ENCODE data around the gene GSTO2.

GSTO2 gene

GRCh38 chr10:104264783-104265182 is 4.2 kb upstream of the GSTO2 start:
- Histone ChIP-seq H3K79me2 (ENCODE audit: insufficient read depth, low read length) (peaks cover 78% of the 10 kb centered on the region), H3K27ac (ENCODE audit: low read length) (no peak overlapping the region)

DNA sequence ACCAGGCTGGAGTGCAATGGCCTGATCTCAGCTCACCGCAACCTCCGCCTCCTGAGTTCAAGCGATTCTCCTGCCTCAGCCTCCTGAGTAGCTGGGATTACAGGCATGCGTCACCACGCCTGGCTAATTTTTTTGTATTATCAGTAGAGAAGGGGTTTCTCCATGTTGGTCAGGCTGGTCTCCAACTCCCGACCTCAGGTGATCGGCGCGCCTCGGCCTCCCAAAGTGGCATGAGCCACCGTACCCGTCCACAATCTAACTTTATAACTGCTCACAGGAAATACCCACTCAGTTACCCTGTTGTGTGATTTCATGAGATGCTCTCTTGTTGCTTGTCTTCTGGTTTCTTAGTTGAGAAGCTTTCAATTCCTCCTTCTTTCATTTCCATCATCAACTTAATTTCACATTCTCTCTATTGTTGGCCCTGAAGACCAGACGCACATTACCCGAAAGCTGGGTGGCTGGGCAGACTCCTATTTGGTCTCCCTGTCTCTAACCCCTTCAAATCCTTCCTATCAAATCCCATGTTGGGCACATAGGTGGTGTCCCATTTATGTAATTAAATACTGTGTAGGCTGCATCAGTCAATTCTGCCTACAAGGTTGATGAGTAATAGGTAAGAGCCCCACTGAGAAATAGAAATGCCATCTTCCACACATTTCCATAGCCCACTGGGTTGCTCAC is 1.1 kb upstream of the GSTO2 start:
- no peak for TF ChIP-seq EZH2 (IDR thresholded peaks at IDR 0.05; ENCODE audit: borderline replicate concordance, low read depth, low read length, severe bottlenecking)
- H3K4me2 ChIP-seq (ENCODE audit: insufficient read depth, low read length) = peak overlapping the region; percentile 92
- H3K79me2 ChIP-seq (ENCODE audit: insufficient read depth, low read length) = peaks cover 55% of the 10 kb centered on the region
- peak overlapping the region; percentile 73 for H3K9ac ChIP-seq (ENCODE audit: low read depth, low read length)
- H2AFZ ChIP-seq (ENCODE audit: low read depth, low read length) = no peak overlapping the region
- H3K27me3 ChIP-seq (ENCODE audit: insufficient read depth, low read length, poor library complexity) = no peaks in the 10 kb centered on the region
- no peak for DNase-seq
- H3K4me3 ChIP-seq (ENCODE audit: low read depth in 1 of 2, low read length in 2 of 2) = peak overlapping the region; percentile 61 to 62; a peak in 3 of 4 replicates
- peaks cover 5% of the 10 kb centered on the region; the same call in 1 of the 2 replicates for H4K20me1 ChIP-seq (ENCODE audit: insufficient read depth, low read length)
- H3K4me1 ChIP-seq (ENCODE audit: insufficient read depth, low read length) = peaks cover 39% of the 10 kb centered on the region
- no peaks in the 10 kb centered on the region for H3K9me3 ChIP-seq (ENCODE audit: insufficient read depth, low read length, severe bottlenecking)
- H3K36me3 ChIP-seq (ENCODE audit: insufficient read depth, low read length) = peaks cover 56% of the 10 kb centered on the region
- H3K27ac ChIP-seq (ENCODE audit: low read length) = peak overlapping the region; percentile 87
- ATAC-seq (ENCODE audit: insufficient read depth, low read depth) = no peak

More at GRCh38 chr10:104264783-104265182, 4.2 kb upstream of the GSTO2 start:
- no peak overlapping the region for H2AFZ ChIP-seq (ENCODE audit: low read depth, low read length)
- H3K4me3 ChIP-seq (ENCODE audit: low read depth in 1 of 2, low read length in 2 of 2) = no peak overlapping the region
- DNase-seq = no peak
- no peak overlapping the region for H3K9ac ChIP-seq (ENCODE audit: low read depth, low read length)
- peaks cover 86% of the 10 kb centered on the region for H3K36me3 ChIP-seq (ENCODE audit: insufficient read depth, low read length)
- no peak overlapping the region for H3K4me2 ChIP-seq (ENCODE audit: insufficient read depth, low read length)
- ATAC-seq (ENCODE audit: insufficient read depth, low read depth) = no peak
- no peak for TF ChIP-seq CTCF (IDR thresholded peaks at IDR 0.05; ENCODE audit: borderline replicate concordance, extremely low read depth, low read length, poor library complexity, severe bottlenecking)
- no peak for TF ChIP-seq EZH2 (IDR thresholded peaks at IDR 0.05; ENCODE audit: borderline replicate concordance, low read depth, low read length, severe bottlenecking)
- H3K4me1 ChIP-seq (ENCODE audit: insufficient read depth, low read length) = peaks cover 43% of the 10 kb centered on the region
- H4K20me1 ChIP-seq (ENCODE audit: insufficient read depth, low read length) = peaks cover 8% of the 10 kb centered on the region; the same call in 1 of the 2 replicates
- no peaks in the 10 kb centered on the region for H3K9me3 ChIP-seq (ENCODE audit: insufficient read depth, low read length, severe bottlenecking)
- H3K27me3 ChIP-seq (ENCODE audit: insufficient read depth, low read length, poor library complexity) = no peaks in the 10 kb centered on the region

- Histone ChIP-seq H3K4me1 (ENCODE audit: insufficient read depth, low read length) (peaks cover 39% of the 10 kb centered on the region), H3K4me2 (ENCODE audit: insufficient read depth, low read length) (peak overlapping the region; percentile 92), H3K9me3 (ENCODE audit: insufficient read depth, low read length, severe bottlenecking) (no peaks in the 10 kb centered on the region), H3K27me3 (ENCODE audit: insufficient read depth, low read length, poor library complexity) (no peaks in the 10 kb centered on the region), H3K4me3 (ENCODE audit: low read depth in 1 of 2, low read length in 2 of 2) (peak overlapping the region; percentile 61 to 62; a peak in 3 of 4 replicates), H2AFZ (ENCODE audit: low read depth, low read length) (peak overlapping the region; percentile 79), H3K79me2 (ENCODE audit: insufficient read depth, low read length) (peaks cover 50% of the 10 kb centered on the region), H3K27ac (ENCODE audit: low read length) (peak overlapping the region; percentile 87), H3K36me3 (ENCODE audit: insufficient read depth, low read length) (peaks cover 51% of the 10 kb centered on the region), H4K20me1 (ENCODE audit: insufficient read depth, low read length) (peaks cover 5% of the 10 kb centered on the region; the same call in 1 of the 2 replicates), H3K9ac (ENCODE audit: low read depth, low read length) (peak overlapping the region; percentile 73)
- TF ChIP-seq EZH2 (IDR thresholded peaks at IDR 0.05; ENCODE audit: borderline replicate concordance, low read depth, low read length, severe bottlenecking) (no peak), CTCF (IDR thresholded peaks at IDR 0.05; ENCODE audit: borderline replicate concordance, extremely low read depth, low read length, poor library complexity, severe bottlenecking) (no peak)
- ATAC-seq (ENCODE audit: insufficient read depth, low read depth) = no peak
- no peak for DNase-seq
Measured at GRCh38 chr10:104268405-104268712, 625 bp upstream of the GSTO2 start.

DNA sequence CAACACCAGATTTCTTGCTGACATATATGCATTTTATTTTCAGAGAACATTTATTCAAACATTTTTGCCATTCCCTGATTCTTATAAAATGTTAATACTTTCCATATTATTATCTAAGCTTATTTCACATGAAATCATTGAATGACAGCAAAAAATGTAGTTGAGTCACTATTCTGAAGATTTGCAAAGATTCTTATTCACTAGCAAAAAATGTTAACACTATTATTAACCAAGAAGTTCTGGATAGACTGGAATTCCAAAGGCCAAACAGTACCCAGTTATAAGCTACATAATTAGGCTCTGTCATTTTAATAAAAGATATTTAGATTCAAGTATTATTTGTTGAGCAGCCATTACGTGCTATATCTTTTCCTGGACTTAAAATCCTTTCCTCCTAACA is 4.3 kb downstream of the GSTO2 start:
- Histone ChIP-seq H3K79me2 (ENCODE audit: insufficient read depth, low read length) (peaks cover 3% of the 10 kb centered on the region), H3K27ac (ENCODE audit: low read length) (no peak overlapping the region), H3K27me3 (ENCODE audit: insufficient read depth, low read length, poor library complexity) (peaks cover 18% of the 10 kb centered on the region), H3K9me3 (ENCODE audit: insufficient read depth, low read length, severe bottlenecking) (no peaks in the 10 kb centered on the region), H2AFZ (ENCODE audit: low read depth, low read length) (no peak overlapping the region), H4K20me1 (ENCODE audit: insufficient read depth, low read length) (no peaks in the 10 kb centered on the region), H3K4me2 (ENCODE audit: insufficient read depth, low read length) (no peak overlapping the region), H3K36me3 (ENCODE audit: insufficient read depth, low read length) (peaks cover 4% of the 10 kb centered on the region), H3K9ac (ENCODE audit: low read depth, low read length) (no peak overlapping the region), H3K4me1 (ENCODE audit: insufficient read depth, low read length) (peaks cover 10% of the 10 kb centered on the region), H3K4me3 (ENCODE audit: low read depth in 1 of 2, low read length in 2 of 2) (no peak overlapping the region)
- no peak for TF ChIP-seq CTCF (IDR thresholded peaks at IDR 0.05; ENCODE audit: borderline replicate concordance, extremely low read depth, low read length, poor library complexity, severe bottlenecking)
- no peak for TF ChIP-seq EZH2 (IDR thresholded peaks at IDR 0.05; ENCODE audit: borderline replicate concordance, low read depth, low read length, severe bottlenecking)
- ATAC-seq (ENCODE audit: insufficient read depth, low read depth) = no peak
- DNase-seq = no peak
